Activated naive CD8-positive, alpha-beta T cell treated with anti-CD3 and anti-CD28 coated beads, Interleukin-2, amount 50 U/mL, for 24 hours (primary cell): ENCODE results near the gene ODAD4.

ENCODE experiments used
- ATAC-seq: fragments of 150-1000 bp; cut with Tn5 transposase; one replicate; pipeline ENCODE4 v1.10.0; 2021
- DNase-seq: peaks from one replicate; pipeline ENCODE4 v3.0.0; 2021
- H3K27ac Mint-ChIP-seq: one replicate; pipeline ENCODE4 v1.8.0; 2021; ENCODE audit warnings: mild to moderate bottlenecking, mixed read lengths
- H3K27me3 Mint-ChIP-seq: one replicate; pipeline ENCODE4 v1.8.0; 2021; ENCODE audit warnings: mixed read lengths
- H3K36me3 Mint-ChIP-seq: one replicate; pipeline ENCODE4 v1.8.0; 2021; ENCODE audit warnings: low read depth, mixed read lengths
- H3K4me1 Mint-ChIP-seq: one replicate; pipeline ENCODE4 v1.8.0; 2021; ENCODE audit warnings: mixed read lengths
- H3K4me3 Mint-ChIP-seq: one replicate; pipeline ENCODE4 v1.8.0; 2021; ENCODE audit warnings: mild to moderate bottlenecking, moderate library complexity, mixed read lengths
- H3K9me3 Mint-ChIP-seq: one replicate; pipeline ENCODE4 v1.8.0; 2021; ENCODE audit warnings: mixed read lengths

ODAD4 gene

DNA sequence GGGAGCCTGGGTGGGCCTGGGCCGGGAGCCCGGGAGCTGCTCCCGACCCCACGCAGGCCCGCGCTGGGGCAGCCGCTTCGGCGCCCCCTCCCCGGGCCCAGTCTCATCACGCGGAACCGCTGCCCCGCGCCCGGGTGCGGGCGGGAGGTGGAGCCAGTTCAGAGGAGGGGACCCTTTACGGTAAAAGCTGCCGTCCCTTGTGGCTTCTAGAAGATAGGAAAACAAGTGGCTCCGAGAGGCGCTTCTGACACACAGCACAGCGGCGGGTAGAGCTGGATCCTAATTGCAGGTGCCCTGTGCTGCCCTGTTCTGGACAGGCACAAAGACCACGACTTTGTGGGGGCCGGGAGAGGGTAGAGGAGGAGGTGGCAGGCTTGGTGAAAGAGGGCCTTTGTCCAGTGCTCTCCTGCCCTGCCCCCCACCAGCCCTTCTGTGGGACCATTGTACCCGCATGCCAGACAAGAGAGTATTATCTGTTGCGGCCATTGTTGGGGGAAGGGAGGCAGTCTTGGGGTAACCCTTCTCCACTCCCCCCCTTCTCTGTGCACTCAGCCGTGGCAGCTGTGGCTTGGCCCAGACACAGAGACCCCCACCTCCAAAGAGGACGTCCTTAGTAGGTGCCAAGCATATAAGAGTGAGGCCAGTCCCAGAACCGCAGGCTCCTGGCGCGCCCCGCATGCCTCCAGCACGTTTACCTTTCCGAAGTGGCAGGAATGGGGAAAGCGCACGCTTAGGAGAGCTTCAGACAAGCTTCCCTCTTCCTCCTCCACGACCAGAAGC, 36.9 kb downstream of the ODAD4 start:
- Mint-ChIP-seq H3K27me3 (no peaks in the 10 kb centered on the region), H3K4me1 (peaks cover 32% of the 10 kb centered on the region), H3K27ac (peak overlapping the region; percentile 83), H3K4me3 (peak overlapping the region; percentile 82), H3K36me3 (peaks cover 19% of the 10 kb centered on the region), H3K9me3 (no peaks in the 10 kb centered on the region)
- ATAC-seq: peak; percentile 0
- peak; percentile 35 for DNase-seq

DNA sequence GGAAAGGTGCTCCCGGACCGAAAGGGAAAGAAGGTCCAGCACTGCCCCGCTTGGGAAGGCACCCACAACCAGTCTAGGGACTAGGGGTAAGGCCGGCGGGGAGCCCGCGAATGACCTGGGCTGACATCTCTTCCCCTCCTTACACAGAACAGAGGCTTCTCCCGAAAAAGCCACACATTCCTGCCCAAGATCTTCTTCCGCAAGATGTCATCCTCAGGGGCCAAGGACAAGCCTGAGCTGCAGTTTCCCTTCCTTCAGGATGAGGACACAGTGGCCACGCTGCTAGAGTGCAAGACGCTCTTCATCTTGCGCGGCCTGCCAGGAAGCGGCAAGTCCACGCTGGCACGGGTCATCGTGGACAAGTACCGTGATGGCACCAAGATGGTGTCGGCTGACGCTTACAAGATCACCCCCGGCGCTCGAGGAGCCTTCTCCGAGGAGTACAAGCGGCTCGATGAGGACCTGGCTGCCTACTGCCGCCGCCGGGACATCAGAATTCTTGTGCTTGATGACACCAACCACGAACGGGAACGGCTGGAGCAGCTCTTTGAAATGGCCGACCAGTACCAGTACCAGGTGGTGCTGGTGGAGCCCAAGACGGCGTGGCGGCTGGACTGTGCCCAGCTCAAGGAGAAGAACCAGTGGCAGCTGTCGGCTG, 37.6 kb downstream of the ODAD4 start:
- Mint-ChIP-seq H3K27me3 (no peaks in the 10 kb centered on the region), H3K36me3 (peaks cover 24% of the 10 kb centered on the region), H3K27ac (peak overlapping the region; percentile 83), H3K4me3 (peak overlapping the region; percentile 82), H3K4me1 (peaks cover 34% of the 10 kb centered on the region), H3K9me3 (no peaks in the 10 kb centered on the region)
- DNase-seq: no peak
- no peak for ATAC-seq

DNA sequence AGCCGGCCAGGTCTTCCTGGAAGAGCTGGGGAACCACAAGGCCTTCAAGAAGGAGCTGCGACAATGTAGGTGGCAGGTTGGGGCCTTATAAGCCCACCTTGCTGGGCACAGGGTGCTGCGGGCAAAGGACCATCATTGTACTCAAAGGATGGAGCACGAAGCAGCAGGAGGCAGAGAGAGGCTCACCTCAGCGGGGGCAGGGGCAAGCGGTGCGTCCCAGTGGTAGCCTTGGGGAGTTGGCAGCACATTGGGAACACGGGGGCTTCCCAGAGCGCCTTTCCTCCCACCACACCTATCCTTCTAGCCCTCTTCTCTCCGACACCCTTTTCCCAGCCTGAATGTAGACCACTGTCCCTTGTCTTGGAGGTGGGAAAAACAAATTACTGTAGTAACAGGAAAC, 38.3 kb downstream of the ODAD4 start:
- peaks cover 27% of the 10 kb centered on the region for H3K36me3 Mint-ChIP-seq
- no peak overlapping the region for H3K27ac Mint-ChIP-seq
- H3K27me3 Mint-ChIP-seq: no peaks in the 10 kb centered on the region
- peaks cover 34% of the 10 kb centered on the region for H3K4me1 Mint-ChIP-seq
- DNase-seq (no peak), ATAC-seq (no peak)
- H3K4me3 Mint-ChIP-seq: no peak overlapping the region
- H3K9me3 Mint-ChIP-seq: no peaks in the 10 kb centered on the region

DNA sequence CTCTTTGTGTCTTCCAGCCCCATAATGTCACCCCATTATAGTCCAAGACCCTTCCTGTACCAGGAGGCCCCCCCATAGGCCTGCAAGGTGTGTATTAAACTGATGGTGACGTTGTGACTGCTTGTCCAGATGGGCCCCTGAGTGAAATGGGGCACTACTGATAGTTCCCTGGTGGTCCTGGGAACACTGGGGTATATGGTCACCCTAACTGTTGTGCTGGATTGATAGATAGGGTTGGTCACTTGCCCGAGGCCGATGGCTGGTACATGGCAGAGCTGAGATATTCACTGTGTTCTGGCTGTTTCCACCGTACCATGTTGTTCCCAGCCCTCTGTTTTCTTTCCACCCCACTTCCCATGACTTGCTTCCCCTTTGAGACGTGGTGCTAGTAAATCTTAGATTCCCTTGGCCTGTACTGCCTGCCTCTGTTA, 40.5 kb downstream of the ODAD4 start:
- Mint-ChIP-seq H3K27ac (no peak overlapping the region), H3K27me3 (no peaks in the 10 kb centered on the region), H3K4me3 (no peak overlapping the region), H3K4me1 (peaks cover 23% of the 10 kb centered on the region), H3K9me3 (no peaks in the 10 kb centered on the region), H3K36me3 (peaks cover 39% of the 10 kb centered on the region)
- DNase-seq: no peak
- no peak for ATAC-seq

DNA sequence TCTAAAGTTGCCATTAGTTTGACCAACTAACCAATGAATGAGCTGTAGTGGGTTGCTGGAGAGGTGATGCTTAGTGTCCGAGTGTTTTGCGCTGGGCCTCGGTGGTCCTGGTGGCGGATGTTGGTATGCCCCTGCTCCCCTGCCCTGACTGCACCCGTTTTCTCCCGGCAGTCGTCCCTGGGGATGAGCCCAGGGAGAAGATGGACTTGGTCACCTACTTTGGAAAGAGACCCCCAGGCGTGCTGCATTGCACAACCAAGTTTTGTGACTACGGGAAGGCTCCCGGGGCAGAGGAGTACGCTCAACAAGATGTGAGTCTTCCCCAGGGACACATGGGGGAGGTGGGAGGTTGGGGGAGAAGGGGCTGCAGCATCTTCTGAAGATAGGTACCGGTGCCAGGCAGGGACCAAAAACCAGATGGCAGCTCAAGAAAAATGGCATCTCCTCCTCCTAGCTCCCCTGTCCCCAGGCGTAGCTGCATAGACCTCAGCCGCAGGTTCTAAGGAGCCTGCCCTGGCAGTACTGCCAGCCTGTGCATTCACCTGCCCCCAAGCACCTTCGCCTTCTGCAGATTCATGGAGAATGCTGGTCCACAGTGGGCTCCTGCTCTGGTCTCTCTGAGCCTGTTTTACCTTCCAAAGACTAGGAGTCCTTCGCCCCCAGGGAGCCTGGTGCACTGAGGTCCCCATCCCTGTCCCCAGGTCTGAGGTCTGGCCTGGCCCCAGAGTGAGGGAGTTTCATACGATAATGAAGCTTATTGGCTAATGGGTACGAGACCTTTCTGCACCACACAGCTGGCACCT, 41.5 kb downstream of the ODAD4 start:
- Mint-ChIP-seq H3K27me3 (no peaks in the 10 kb centered on the region), H3K9me3 (no peaks in the 10 kb centered on the region), H3K27ac (no peak overlapping the region), H3K4me3 (no peak overlapping the region), H3K4me1 (peaks cover 21% of the 10 kb centered on the region), H3K36me3 (peaks cover 45% of the 10 kb centered on the region)
- ATAC-seq (no peak), DNase-seq (no peak)

DNA sequence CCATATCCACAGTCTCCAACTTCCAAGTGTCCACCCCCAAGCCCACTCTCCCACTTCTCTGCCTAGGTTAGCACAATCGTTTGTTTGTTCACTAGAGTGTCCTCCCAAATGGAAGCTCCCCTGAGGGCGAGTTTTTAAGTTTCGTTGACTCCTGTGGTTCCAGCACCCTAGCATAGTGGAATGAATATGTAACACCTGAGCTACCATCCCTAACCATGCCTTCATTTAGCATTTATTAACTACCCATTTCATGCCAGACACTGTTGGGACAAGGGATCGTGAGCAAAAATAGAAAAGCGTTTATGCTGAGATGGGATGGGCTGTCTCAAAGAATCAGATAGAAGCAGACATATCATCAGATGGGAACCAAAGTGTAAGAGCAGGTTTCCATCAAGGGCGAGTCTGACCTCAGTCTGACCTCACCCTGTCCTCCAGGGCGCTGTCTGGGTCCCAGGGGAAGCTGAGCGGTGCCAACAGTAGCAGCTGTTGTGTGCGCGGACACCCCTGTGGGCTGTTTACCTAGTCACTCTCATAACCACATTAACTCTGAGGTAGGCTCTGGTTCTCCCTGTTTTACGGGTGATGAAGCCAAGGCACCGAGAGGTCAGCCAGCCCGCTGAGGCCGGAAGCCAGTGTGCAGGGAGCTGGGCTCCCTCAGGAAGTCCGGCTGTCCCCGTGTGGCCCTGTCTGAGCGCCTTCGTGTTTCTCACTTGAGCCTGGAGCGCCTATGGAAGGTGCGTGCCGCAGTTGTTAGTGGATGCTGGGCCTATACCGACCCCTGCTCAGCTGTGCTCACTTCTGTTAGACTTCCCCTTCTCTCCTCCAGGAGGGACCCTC, 42.4 kb downstream of the ODAD4 start:
- Mint-ChIP-seq H3K36me3 (peaks cover 50% of the 10 kb centered on the region), H3K27ac (peak overlapping the region; percentile 35), H3K27me3 (no peaks in the 10 kb centered on the region), H3K4me1 (peaks cover 18% of the 10 kb centered on the region), H3K9me3 (no peaks in the 10 kb centered on the region), H3K4me3 (no peak overlapping the region)
- no peak for ATAC-seq
- no peak for DNase-seq

DNA sequence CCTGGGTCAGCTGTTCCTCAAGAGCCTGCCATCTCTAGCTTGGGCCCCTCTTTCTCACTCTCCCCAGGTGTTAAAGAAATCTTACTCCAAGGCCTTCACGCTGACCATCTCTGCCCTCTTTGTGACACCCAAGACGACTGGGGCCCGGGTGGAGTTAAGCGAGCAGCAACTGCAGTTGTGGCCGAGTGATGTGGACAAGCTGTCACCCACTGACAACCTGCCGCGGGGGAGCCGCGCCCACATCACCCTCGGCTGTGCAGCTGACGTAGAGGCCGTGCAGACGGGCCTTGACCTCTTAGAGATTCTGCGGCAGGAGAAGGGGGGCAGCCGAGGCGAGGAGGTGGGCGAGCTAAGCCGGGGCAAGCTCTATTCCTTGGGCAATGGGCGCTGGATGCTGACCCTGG, 43.0 kb downstream of the ODAD4 start:
- Mint-ChIP-seq H3K4me3 (no peak overlapping the region), H3K27ac (no peak overlapping the region), H3K9me3 (no peaks in the 10 kb centered on the region), H3K4me1 (peaks cover 13% of the 10 kb centered on the region), H3K27me3 (no peaks in the 10 kb centered on the region), H3K36me3 (peaks cover 50% of the 10 kb centered on the region)
- no peak for DNase-seq
- no peak for ATAC-seq

DNA sequence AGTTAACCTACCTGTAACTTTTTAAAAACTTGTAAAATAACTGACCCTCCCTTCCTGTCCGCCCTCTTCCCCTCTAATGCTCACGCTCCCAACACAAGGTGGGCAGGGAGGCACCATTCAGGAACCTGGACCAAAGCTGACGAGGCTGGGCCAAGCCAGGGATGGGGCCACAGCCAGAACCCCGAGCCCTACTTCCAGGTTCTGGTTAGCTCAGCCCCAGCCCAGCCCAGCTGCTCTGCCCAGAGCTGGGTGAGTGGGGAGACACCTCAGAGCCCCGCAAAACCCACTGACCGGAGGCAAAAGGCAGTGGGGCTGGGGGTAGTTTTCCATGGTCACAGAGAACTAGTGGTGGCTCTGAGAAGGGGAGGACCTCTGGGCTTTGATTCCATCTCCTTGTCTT, 43.6 kb downstream of the ODAD4 start:
- peaks cover 52% of the 10 kb centered on the region for H3K36me3 Mint-ChIP-seq

DNA sequence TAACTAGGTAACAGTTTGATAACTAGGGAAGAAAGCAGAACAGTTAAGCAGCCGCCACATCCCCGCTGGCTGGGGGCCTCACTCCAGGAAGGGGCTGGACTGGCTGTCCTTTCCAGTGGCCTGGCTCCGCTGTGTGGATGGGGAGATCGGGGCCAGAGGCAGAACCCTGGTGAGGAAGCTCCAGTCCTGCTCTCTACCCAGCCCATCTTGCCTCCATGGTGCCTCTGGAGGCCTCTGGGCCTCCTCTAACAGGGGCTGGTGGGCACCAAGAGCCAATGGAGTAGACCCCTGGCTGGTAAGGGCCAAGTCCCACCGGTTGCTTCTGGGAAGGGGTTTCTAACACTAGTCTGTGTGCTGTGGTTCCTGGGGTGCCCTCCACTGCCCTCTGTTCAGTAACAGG, 44.2 kb downstream of the ODAD4 start:
- Mint-ChIP-seq H3K27me3 (no peaks in the 10 kb centered on the region), H3K4me3 (no peak overlapping the region), H3K9me3 (no peaks in the 10 kb centered on the region), H3K4me1 (peaks cover 7% of the 10 kb centered on the region), H3K27ac (no peak overlapping the region), H3K36me3 (peaks cover 48% of the 10 kb centered on the region)
- DNase-seq (no peak), ATAC-seq (no peak)

More for the DNA sequence above, 43.6 kb downstream of the ODAD4 start:
- DNase-seq (no peak), ATAC-seq (no peak)
- H3K4me1 Mint-ChIP-seq: peaks cover 12% of the 10 kb centered on the region
- H3K9me3 Mint-ChIP-seq: no peaks in the 10 kb centered on the region
- H3K27ac Mint-ChIP-seq: no peak overlapping the region
- H3K27me3 Mint-ChIP-seq: no peaks in the 10 kb centered on the region
- no peak overlapping the region for H3K4me3 Mint-ChIP-seq

DNA sequence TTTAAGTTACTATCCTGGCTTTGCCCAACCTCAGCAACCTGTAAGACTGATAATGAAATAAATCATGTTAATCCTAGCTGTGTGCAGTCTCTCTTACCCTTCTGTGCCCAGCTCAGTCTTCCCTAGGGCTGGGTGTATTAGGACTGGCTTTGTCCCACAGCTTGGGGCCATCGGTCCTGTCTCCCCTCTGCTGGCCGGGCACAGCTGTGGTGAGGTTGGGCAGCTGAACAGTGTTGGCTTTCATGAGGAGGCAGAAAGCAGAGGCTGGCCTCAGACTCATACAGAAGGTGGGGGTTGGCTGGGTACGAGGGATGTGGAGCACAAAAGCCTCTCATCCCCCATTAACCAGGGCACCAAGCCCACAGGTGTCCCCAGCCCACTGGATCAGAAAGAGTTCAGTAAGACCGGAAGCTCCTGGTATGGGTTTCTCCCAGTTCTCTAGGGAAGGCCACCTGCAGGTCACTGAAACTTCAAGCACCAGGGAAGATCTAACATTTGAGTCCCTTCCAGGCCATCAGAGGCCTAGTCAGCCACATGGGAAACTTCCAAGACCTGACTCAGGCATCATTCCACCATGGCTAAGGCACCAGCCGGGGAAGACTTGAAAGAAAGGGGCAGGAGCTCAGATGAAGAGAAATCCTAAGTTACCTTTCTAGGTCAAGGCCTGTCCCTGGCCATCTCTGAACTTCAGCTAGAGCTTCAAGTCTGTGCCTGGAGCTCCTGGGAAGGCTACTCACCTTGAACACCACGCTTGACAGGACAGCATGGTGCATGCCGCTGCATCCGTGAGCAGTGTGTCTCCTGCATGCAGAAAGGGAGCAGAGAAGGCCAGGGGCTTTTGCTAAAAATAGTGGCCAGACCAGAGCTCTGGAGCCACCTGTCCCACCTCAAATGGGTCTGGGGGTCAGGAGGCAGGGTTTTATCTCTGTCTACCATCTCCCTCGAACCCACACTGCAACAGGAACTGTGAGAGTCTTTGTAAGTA, 45.0 kb downstream of the ODAD4 start:
- Mint-ChIP-seq H3K27ac (peak overlapping the region; percentile 12), H3K27me3 (no peaks in the 10 kb centered on the region), H3K36me3 (peaks cover 48% of the 10 kb centered on the region), H3K4me3 (no peak overlapping the region), H3K9me3 (no peaks in the 10 kb centered on the region), H3K4me1 (peaks cover 7% of the 10 kb centered on the region)
- DNase-seq: no peak
- no peak for ATAC-seq

DNA sequence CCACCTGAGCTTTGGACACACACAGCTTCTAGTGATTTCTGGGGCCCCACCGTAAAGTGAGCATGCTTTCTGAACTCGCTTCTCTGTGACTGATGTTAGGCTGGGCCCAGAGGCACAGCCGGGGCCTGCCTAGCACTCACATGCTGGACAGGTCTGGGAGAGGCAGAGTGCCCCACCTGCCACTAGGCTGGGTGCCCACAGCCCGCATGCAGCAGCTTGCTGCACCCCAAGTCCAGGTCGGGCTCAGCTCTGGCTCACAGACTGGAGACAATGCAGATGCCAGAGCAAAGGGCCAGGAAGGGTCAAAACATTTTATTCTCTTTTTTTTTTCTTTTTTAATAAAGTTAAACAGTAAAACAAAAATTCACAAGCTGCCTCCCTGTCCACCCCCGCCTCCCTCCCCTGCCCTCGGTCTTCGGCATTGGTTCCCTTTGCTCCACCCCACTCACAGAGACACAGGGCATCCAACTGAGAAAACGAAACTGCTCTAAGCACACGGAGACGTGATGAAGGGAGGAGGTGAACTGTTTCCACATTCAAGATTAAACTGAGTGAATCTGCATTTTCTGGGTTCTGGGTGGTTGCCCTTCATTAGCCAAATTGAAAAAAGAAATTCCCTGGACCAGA, 45.8 kb downstream of the ODAD4 start:
- DNase-seq: no peak
- no peak for ATAC-seq
- Mint-ChIP-seq H3K4me1 (peaks cover 2% of the 10 kb centered on the region), H3K36me3 (peaks cover 51% of the 10 kb centered on the region), H3K9me3 (no peaks in the 10 kb centered on the region), H3K4me3 (no peak overlapping the region), H3K27ac (peak overlapping the region; percentile 39), H3K27me3 (no peaks in the 10 kb centered on the region)

DNA sequence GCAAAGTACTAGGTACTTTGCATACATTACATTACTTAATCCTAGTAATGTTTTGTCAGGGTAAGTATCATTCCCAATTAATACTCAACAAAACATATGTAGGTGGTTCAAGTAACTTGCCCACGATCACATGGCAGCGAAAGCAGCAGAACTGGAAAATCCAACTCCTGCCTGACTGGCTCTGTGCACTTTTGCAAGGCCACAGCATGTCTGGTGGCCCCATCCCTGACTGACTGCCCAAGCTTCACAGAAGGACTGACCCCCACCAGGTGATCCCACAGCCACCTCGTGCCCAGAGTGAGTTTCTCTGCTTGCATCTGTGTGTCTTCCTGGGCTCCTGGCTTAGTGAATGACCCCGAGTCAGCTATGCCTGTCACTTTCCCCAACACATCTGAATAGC, 47.6 kb downstream of the ODAD4 start:
- no peaks in the 10 kb centered on the region for H3K9me3 Mint-ChIP-seq
- H3K27me3 Mint-ChIP-seq: no peaks in the 10 kb centered on the region
- no peak for DNase-seq
- H3K27ac Mint-ChIP-seq: no peak overlapping the region
- H3K4me1 Mint-ChIP-seq: no peaks in the 10 kb centered on the region
- peaks cover 56% of the 10 kb centered on the region for H3K36me3 Mint-ChIP-seq
- no peak for ATAC-seq
- no peak overlapping the region for H3K4me3 Mint-ChIP-seq
